ENCODE data around the gene MATR3. TPM values are rescaled to one million over a fixed set of nuclear protein-coding genes. Genes with fewer than 3 reads are reported as not detected.

MATR3 gene
- total RNA-seq, 4 donors from 2014 or later = 103 to 185 (median 147) TPM

- Histone ChIP-seq H3K27ac (peak overlapping the region; percentile 68 to 92 (median 88)), H3K27me3 (no peaks in the 10 kb centered on the region), H3K36me3 (peaks cover 0 to 12% (median 0%) of the 10 kb centered on the region in 3 donors), H3K9me3 (no peaks in the 10 kb centered on the region), H3K4me1 (peaks cover 23 to 91% (median 49%) of the 10 kb centered on the region in 3 donors), H3K4me3 (peak overlapping the region; percentile 48 to 65 (median 60))
- no peak for TF ChIP-seq POLR2A (IDR thresholded peaks at IDR 0.05)
- WGBS, 2 donors = 15% methylated on average over 2 of the region's 3 CpGs; no CpG with 5 or more reads in 1 of the 2 donors
- intact Hi-C loops (cut with DNase I) = no loop called here
- no peak for DNase-seq
These were observed 20.3 kb upstream of the MATR3 start for GRCh38 chr5:139273322-139273571.

- Histone ChIP-seq H3K27ac (peak overlapping the region; percentile 68 to 92 (median 88)), H3K27me3 (no peaks in the 10 kb centered on the region), H3K4me1 (peaks cover 23 to 91% (median 49%) of the 10 kb centered on the region in 3 donors), H3K36me3 (peaks cover 3 to 16% (median 4%) of the 10 kb centered on the region in 3 donors), H3K9me3 (no peaks in the 10 kb centered on the region), H3K4me3 (peak overlapping the region; percentile 48 to 65 (median 60))
- intact Hi-C loops (cut with DNase I) = no loop called here
- TF ChIP-seq POLR2A (IDR thresholded peaks at IDR 0.05) = peak in 1 of 4 donors; percentile 58
- peak in 3 of 6 experiments; percentile 15 to 23 (median 22) for TF ChIP-seq CTCF (IDR thresholded peaks at IDR 0.05)
- peak; percentile 37 for DNase-seq
- WGBS, 2 donors = 1% methylated on average over 16 to 34 of the region's 47 CpGs
These were observed 19.8 kb upstream of the MATR3 start for GRCh38 chr5:139273572-139274289.

- Histone ChIP-seq H3K4me1 (peaks cover 23 to 92% (median 49%) of the 10 kb centered on the region in 3 donors), H3K27ac (peak overlapping the region; percentile 80 to 92 (median 88)), H3K4me3 (peak overlapping the region; percentile 48 to 65 (median 60)), H3K9me3 (no peaks in the 10 kb centered on the region), H3K36me3 (peaks cover 10 to 34% (median 12%) of the 10 kb centered on the region in 3 donors), H3K27me3 (no peaks in the 10 kb centered on the region)
- TF ChIP-seq CTCF (IDR thresholded peaks at IDR 0.05) (no peak), POLR2A (IDR thresholded peaks at IDR 0.05) (no peak)
- DNase-seq = no peak
- 24 to 56% methylated on average over 3 to 4 of the region's 4 CpGs for WGBS, 2 donors
- intact Hi-C loops (cut with DNase I) = no loop called here
These were observed 18.0 kb upstream of the MATR3 start for GRCh38 chr5:139275536-139275935.

GRCh38 chr5:139275956-139276355 lies 17.6 kb upstream of the MATR3 start:
- intact Hi-C loops (cut with DNase I) = no loop called here
- Histone ChIP-seq H3K36me3 (peaks cover 10 to 38% (median 12%) of the 10 kb centered on the region in 3 donors), H3K4me1 (peaks cover 23 to 92% (median 50%) of the 10 kb centered on the region in 3 donors), H3K9me3 (no peaks in the 10 kb centered on the region), H3K4me3 (peak overlapping the region; percentile 48 to 65 (median 60)), H3K27me3 (no peaks in the 10 kb centered on the region), H3K27ac (peak overlapping the region; percentile 80 to 92 (median 88))
- DNase-seq = no peak
- WGBS, 2 donors = 32 to 40% methylated on average over 2 to 3 of the region's 3 CpGs
- TF ChIP-seq CTCF (IDR thresholded peaks at IDR 0.05) (no peak), POLR2A (IDR thresholded peaks at IDR 0.05) (no peak)

GRCh38 chr5:139276426-139276825 lies 17.1 kb upstream of the MATR3 start:
- intact Hi-C loops (cut with DNase I) = no loop called here
- no peak for TF ChIP-seq CTCF (IDR thresholded peaks at IDR 0.05)
- no peak for TF ChIP-seq POLR2A (IDR thresholded peaks at IDR 0.05)
- peaks cover 25 to 92% (median 53%) of the 10 kb centered on the region in 3 donors for H3K4me1 ChIP-seq
- peaks cover 10 to 40% (median 12%) of the 10 kb centered on the region in 3 donors for H3K36me3 ChIP-seq
- peak overlapping the region; percentile 48 to 65 (median 60) for H3K4me3 ChIP-seq
- H3K27me3 ChIP-seq = no peaks in the 10 kb centered on the region
- no peak for DNase-seq
- WGBS, 2 donors = 27 to 34% methylated on average over 2 of the region's 2 CpGs
- no peaks in the 10 kb centered on the region for H3K9me3 ChIP-seq
- H3K27ac ChIP-seq = peak overlapping the region in 3 of 4 donors; percentile 85 to 92 (median 91)
